ENCODE data around the gene VAMP1.

Gene VAMP1

DNA sequence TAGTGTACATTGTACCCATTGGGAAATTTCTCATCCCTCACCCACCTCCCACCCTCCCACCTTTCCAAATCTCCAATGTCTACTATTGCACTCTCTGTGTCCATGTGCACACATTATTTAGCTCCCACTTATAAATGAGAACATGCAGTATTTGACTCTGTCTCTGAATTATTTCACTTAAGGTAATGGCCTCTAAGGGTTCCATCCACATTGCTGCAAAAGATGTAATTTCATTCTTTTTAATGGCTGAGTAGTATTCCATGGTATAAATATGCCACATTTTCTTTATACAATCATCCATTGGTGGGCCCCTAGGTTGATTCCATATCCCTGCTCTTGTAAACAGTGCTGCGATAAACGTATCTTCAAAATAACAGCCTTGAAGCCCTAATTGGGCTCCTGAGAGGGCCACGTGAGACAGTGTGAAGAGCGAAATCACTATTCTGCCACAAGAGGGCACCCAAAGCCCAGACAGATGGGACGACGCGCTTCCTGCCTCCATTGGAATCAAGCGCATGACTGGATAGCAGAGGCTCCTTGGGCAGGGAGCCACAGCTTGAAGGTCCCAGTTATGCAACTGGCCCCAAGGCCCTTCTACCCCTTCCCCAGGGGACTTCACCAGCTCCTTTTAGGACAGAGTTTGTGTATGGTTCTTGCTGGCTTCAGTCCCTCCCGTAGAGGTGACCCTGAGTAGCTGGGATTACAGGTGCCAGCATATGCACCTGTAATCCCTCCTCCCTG lies 47.0 kb downstream of the VAMP1 start (continued):
- TF ChIP-seq ZFP69B (tag by site-specific recombination; IDR thresholded peaks at IDR 0.05) (0 out of 2 replicates have a peak, but pooled peaks have one; percentile 43), KLF8 (tag by site-specific recombination; IDR thresholded peaks at IDR 0.05) (peak; percentile 44; the same call in 1 of the 2 replicates), ZNF600 (tag by site-specific recombination; IDR thresholded peaks at IDR 0.05) (peak; percentile 54), ZNF660 (tag by site-specific recombination; IDR thresholded peaks at IDR 0.05) (peak; percentile 81; the same call in 1 of the 2 replicates), ZBTB21 (tag by site-specific recombination; IDR thresholded peaks at IDR 0.05) (peak; percentile 32; the same call in 1 of the 2 replicates), SETDB1 (IDR thresholded peaks at IDR 0.05; ENCODE audit: insufficient read length, low read length) (peak; percentile 30), ZSCAN30 (tag by site-specific recombination; IDR thresholded peaks at IDR 0.05) (peak; percentile 79), ZNF2 (tag by site-specific recombination; IDR thresholded peaks at IDR 0.05) (peak; percentile 56; the same call in 1 of the 2 replicates), PRDM10 (tag by site-specific recombination; IDR thresholded peaks at IDR 0.05) (no peak), BCL11A (tag by site-specific recombination; IDR thresholded peaks at IDR 0.05; ENCODE audit: low read depth) (no peak), ZEB2 (tag by site-specific recombination; IDR thresholded peaks at IDR 0.05) (peak; percentile 59), ZBTB48 (tag by site-specific recombination; IDR thresholded peaks at IDR 0.05) (no peak), ZBTB7A (tag by site-specific recombination; IDR thresholded peaks at IDR 0.05; ENCODE audit: low read depth) (no peak), ZBTB17 (tag by site-specific recombination; IDR thresholded peaks at IDR 0.05) (peak; percentile 47), IKZF3 (tag by site-specific recombination; IDR thresholded peaks at IDR 0.05) (peak; percentile 54; the same call in 1 of the 2 replicates), ZNF654 (tag by site-specific recombination; IDR thresholded peaks at IDR 0.05; ENCODE audit: low read depth) (peak; percentile 99), MYNN (tag by site-specific recombination; IDR thresholded peaks at IDR 0.05; ENCODE audit: borderline replicate concordance) (peak; percentile 90), CTCF (tag by site-specific recombination; IDR thresholded peaks at IDR 0.05) (peak; percentile 82), ZNF391 (tag by site-specific recombination; IDR thresholded peaks at IDR 0.05; ENCODE audit: borderline replicate concordance, low read depth) (0 out of 2 replicates have a peak, but pooled peaks have one; percentile 39), ZBTB8A (tag by site-specific recombination; IDR thresholded peaks at IDR 0.05) (peak; percentile 98), ZNF140 (tag by site-specific recombination; IDR thresholded peaks at IDR 0.05) (no peak)
- TF ChIP-seq, protein P1, sequence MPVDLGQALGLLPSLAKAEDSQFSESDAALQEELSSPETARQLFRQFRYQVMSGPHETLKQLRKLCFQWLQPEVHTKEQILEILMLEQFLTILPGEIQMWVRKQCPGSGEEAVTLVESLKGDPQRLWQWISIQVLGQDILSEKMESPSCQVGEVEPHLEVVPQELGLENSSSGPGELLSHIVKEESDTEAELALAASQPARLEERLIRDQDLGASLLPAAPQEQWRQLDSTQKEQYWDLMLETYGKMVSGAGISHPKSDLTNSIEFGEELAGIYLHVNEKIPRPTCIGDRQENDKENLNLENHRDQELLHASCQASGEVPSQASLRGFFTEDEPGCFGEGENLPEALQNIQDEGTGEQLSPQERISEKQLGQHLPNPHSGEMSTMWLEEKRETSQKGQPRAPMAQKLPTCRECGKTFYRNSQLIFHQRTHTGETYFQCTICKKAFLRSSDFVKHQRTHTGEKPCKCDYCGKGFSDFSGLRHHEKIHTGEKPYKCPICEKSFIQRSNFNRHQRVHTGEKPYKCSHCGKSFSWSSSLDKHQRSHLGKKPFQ (tag by site-specific recombination; IDR thresholded peaks at IDR 0.05), result peak; percentile 57; the same call in 1 of the 2 replicates
- TF ChIP-seq, protein P2, sequence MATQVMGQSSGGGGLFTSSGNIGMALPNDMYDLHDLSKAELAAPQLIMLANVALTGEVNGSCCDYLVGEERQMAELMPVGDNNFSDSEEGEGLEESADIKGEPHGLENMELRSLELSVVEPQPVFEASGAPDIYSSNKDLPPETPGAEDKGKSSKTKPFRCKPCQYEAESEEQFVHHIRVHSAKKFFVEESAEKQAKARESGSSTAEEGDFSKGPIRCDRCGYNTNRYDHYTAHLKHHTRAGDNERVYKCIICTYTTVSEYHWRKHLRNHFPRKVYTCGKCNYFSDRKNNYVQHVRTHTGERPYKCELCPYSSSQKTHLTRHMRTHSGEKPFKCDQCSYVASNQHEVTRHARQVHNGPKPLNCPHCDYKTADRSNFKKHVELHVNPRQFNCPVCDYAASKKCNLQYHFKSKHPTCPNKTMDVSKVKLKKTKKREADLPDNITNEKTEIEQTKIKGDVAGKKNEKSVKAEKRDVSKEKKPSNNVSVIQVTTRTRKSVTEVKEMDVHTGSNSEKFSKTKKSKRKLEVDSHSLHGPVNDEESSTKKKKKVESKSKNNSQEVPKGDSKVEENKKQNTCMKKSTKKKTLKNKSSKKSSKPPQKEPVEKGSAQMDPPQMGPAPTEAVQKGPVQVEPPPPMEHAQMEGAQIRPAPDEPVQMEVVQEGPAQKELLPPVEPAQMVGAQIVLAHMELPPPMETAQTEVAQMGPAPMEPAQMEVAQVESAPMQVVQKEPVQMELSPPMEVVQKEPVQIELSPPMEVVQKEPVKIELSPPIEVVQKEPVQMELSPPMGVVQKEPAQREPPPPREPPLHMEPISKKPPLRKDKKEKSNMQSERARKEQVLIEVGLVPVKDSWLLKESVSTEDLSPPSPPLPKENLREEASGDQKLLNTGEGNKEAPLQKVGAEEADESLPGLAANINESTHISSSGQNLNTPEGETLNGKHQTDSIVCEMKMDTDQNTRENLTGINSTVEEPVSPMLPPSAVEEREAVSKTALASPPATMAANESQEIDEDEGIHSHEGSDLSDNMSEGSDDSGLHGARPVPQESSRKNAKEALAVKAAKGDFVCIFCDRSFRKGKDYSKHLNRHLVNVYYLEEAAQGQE (tag by site-specific recombination; IDR thresholded peaks at IDR 0.05), result 0 out of 2 replicates have a peak, but pooled peaks have one; percentile 37
- TF ChIP-seq, protein P3, sequence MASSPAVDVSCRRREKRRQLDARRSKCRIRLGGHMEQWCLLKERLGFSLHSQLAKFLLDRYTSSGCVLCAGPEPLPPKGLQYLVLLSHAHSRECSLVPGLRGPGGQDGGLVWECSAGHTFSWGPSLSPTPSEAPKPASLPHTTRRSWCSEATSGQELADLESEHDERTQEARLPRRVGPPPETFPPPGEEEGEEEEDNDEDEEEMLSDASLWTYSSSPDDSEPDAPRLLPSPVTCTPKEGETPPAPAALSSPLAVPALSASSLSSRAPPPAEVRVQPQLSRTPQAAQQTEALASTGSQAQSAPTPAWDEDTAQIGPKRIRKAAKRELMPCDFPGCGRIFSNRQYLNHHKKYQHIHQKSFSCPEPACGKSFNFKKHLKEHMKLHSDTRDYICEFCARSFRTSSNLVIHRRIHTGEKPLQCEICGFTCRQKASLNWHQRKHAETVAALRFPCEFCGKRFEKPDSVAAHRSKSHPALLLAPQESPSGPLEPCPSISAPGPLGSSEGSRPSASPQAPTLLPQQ (tag by site-specific recombination; IDR thresholded peaks at IDR 0.05), result peak; percentile 81
